PC-3 (cell line): ENCODE data around the gene SAMD11. TPM values are rescaled to one million over a fixed set of nuclear protein-coding genes. Genes with fewer than 3 reads are reported as not detected.

Experiments used
- ATAC-seq: fragments of 200-7000 bp; cut with Tn5 transposase; 2 replicates; pipeline ENCODE4 v1.9.1; 2020; ENCODE audit warnings: mild to moderate bottlenecking, moderate library complexity
- BruUV-seq: library from RNA; stranded (reverse); fragments of 400-500 nt; replicated peaks from 2 replicates; lab custom pipeline; 2021; lab: Mats Ljungman, UMichigan
- CTCF ChIA-PET: fragments of 300-600 bp; sonication (Branson Sonifier 250); formaldehyde crosslinking; loops from one replicate; lab custom pipeline; 2022; ENCODE audit warnings: antibody characterized with exemption; lab: Charles Lee
- POLR2A ChIA-PET: fragments of 300-600 bp; sonication (Branson Sonifier 250); formaldehyde crosslinking; loops from one replicate; lab custom pipeline; 2022; ENCODE audit warnings: antibody characterized with exemption; ENCODE audit not compliant: unreplicated experiment; lab: Charles Lee
- DNase-seq: peaks from one replicate; pipeline ENCODE4 v3.0.0-alpha.2; 2015
- H2AFZ ChIP-seq: fragments of 300-600 bp; sonication (generic); 2 replicates; pipeline ENCODE4 v1.6.0; 2016; ENCODE audit warnings: antibody characterized with exemption, low read length
- H3F3A ChIP-seq: fragments of 300-600 bp; sonication (generic); one replicate; pipeline ENCODE4 v1.6.0; 2017; ENCODE audit warnings: antibody characterized with exemption, low read length, control low read depth, mild to moderate bottlenecking; ENCODE audit not compliant: unreplicated experiment
- H3K27ac ChIP-seq: fragments of 300-600 bp; sonication (generic); 2 replicates; pipeline ENCODE4 v1.5.1; 2016; ENCODE audit warnings: mild to moderate bottlenecking, low read length
- H3K27me3 ChIP-seq: fragments of 300-600 bp; sonication (generic); 2 replicates; pipeline ENCODE4 v1.6.1; 2016; ENCODE audit warnings: low read length, mixed read lengths
- H3K36me3 ChIP-seq: fragments of 300-600 bp; sonication (generic); 2 replicates; pipeline ENCODE4 v1.6.1; 2016; ENCODE audit warnings: low read depth, mixed run types, low read length, mixed read lengths
- H3K4me1 ChIP-seq: fragments of 300-600 bp; sonication (generic); 2 replicates; pipeline ENCODE4 v1.5.1; 2016; ENCODE audit warnings: low read length; ENCODE audit not compliant: insufficient read depth
- H3K4me2 ChIP-seq: fragments of 300-600 bp; sonication (generic); 2 replicates; pipeline ENCODE4 v1.6.0; 2016; ENCODE audit warnings: low read length
- H3K4me3 ChIP-seq: fragments of 300-600 bp; sonication (generic); 2 replicates; pipeline ENCODE4 v1.5.1; 2016; ENCODE audit warnings: mild to moderate bottlenecking, low read length, mixed read lengths
- H3K79me2 ChIP-seq: fragments of 300-600 bp; sonication (generic); 2 replicates; pipeline ENCODE4 v1.6.1; 2017; ENCODE audit warnings: low read length, mixed read lengths
- H3K9ac ChIP-seq: fragments of 300-600 bp; sonication (generic); 2 replicates; pipeline ENCODE4 v1.6.0; 2016; ENCODE audit warnings: mild to moderate bottlenecking, low read length
- H3K9me2 ChIP-seq: fragments of 300-600 bp; sonication (generic); replicated peaks from 2 replicates; pipeline ENCODE4 v1.6.1; 2016; ENCODE audit warnings: mixed run types, low read length, mixed read lengths
- H3K9me3 ChIP-seq: fragments of 300-600 bp; sonication (generic); 2 replicates; pipeline ENCODE4 v1.6.1; 2016; ENCODE audit warnings: low read length, mixed read lengths
- H4K20me1 ChIP-seq: fragments of 300-600 bp; sonication (generic); 2 replicates; pipeline ENCODE4 v1.6.1; 2016; ENCODE audit warnings: low read length, mixed read lengths
- CTCF ChIP-seq: fragments of 300-600 bp; sonication (generic); conservative IDR thresholded peaks from 2 replicates; pipeline ENCODE4 v1.5.1; 2017; ENCODE audit warnings: antibody characterized with exemption, low read depth, mild to moderate bottlenecking, low read length
- EZH2 ChIP-seq: fragments of 300-600 bp; sonication (generic); IDR thresholded peaks from one replicate; pipeline ENCODE4 v1.6.1; 2017; ENCODE audit warnings: antibody characterized with exemption, mild to moderate bottlenecking, low read length; ENCODE audit not compliant: unreplicated experiment
- EZH2phosphoT487 ChIP-seq: fragments of 300-600 bp; sonication (generic); IDR thresholded peaks from 2 replicates; pipeline ENCODE4 v1.6.1; 2018; ENCODE audit warnings: mild to moderate bottlenecking, antibody characterized with exemption, low read length, borderline replicate concordance
- intact Hi-C: fragments of 100-400 bp; cut with micrococcal nuclease; formaldehyde crosslinking; loops from 2 replicates; pipeline ENCODE4 v1.9.0; 2023
- total RNA-seq: library from RNA; depleted of rRNA; stranded (reverse); fragments of >200 nt; gene quantifications from 2 replicates; pipeline ENCODE4 v1.2.3, GENCODE V29; 2014

SAMD11 gene
- total RNA-seq, 1 experiment from 2014 or later, result 5.8 TPM

DNA sequence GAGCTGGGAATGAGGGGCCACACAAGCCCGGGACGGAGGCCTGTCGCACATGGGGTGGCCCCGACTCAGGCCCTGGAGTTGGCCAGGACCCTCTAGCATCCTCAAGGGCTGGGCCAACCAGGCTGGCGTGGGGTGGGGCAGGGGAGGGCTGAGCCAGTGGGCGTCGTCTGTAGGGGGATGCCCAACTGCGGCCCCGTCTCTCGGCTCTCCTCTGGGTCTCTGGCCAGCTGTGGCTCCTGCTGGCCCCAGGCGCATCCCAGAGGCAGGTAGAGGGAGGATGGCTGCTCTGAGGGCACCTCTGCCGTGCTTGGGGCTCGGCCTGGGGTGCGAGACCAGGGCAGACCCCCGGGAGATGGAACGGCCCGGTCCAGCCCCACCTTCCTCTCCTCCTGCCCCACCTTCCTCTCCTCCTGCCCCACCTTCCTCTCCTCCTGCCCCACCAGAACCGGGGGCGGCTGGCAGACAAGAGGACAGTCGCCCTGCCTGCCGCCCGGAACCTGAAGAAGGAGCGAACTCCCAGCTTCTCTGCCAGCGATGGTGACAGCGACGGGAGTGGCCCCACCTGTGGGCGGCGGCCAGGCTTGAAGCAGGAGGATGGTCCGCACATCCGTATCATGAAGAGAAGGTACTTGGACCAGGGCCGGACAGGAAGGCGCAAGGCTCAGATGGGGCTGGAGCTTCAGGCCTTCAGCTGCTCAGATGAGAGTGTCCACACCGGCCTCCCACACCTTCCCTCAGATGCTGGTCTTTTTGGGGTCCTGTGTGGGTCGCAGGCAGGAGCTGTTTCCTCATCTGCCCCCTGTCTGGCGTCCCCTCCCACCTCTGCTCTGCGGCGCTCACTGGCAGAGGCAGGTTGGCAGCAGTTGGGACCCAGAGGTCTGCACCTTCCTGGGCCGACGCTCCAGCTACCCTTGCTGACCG, 6.2 kb downstream of the SAMD11 start:
- CTCF ChIA-PET, result no interaction called here
- no peak overlapping the region for H3K27ac ChIP-seq

DNA sequence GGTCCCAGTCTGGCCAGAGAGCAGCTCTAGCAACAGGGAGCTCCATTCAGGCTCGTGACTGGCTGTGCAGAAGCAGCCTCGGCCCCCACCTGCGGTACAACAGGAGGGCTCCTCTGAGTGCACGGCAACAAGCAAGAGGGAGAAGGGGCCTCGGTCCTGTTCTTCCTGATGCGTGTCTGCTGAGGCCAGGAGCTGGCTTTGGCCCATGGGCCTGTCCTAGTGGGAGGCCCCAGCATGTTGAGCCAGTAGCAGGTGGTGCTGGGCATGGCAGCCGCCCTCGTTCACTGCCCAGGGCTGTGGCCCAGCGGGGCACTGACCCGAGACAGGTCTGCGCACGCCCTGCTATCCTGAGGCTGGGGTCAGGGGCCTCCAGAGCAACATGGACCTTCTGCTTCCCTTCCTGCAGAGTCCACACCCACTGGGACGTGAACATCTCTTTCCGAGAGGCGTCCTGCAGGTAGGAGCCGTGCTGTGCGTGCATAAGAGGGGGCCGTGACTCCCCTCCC, 7.0 kb downstream of the SAMD11 start:
- H2AFZ ChIP-seq, result no peak overlapping the region
- H3K9ac ChIP-seq, result no peak overlapping the region
- CTCF ChIA-PET, result no interaction called here
- POLR2A ChIA-PET, result no interaction called here
- TF ChIP-seq CTCF (no peak), EZH2phosphoT487 (no peak), EZH2 (no peak)
- no TSS peak for BruUV-seq
- H3K27ac ChIP-seq, result no peak overlapping the region
- no peaks in the 10 kb centered on the region for H3K79me2 ChIP-seq
- no peaks in the 10 kb centered on the region for H3K9me3 ChIP-seq
- H3K4me3 ChIP-seq, result no peak overlapping the region
- H3K4me1 ChIP-seq, result peaks cover 9% of the 10 kb centered on the region
- no peak overlapping the region for H3K4me2 ChIP-seq
- no peaks in the 10 kb centered on the region for H3K9me2 ChIP-seq
- no peak for ATAC-seq
- no peaks in the 10 kb centered on the region for H4K20me1 ChIP-seq
- peaks cover 32% of the 10 kb centered on the region for H3K27me3 ChIP-seq
- H3F3A ChIP-seq, result no peaks in the 10 kb centered on the region
- no peaks in the 10 kb centered on the region for H3K36me3 ChIP-seq
- intact Hi-C loops, result no loop called here
- DNase-seq, result no peak

More for the DNA sequence above, 6.2 kb downstream of the SAMD11 start:
- H3K79me2 ChIP-seq, result no peaks in the 10 kb centered on the region
- DNase-seq (no peak), ATAC-seq (no peak)
- peaks cover 9% of the 10 kb centered on the region for H3K4me1 ChIP-seq
- H3K9ac ChIP-seq, result no peak overlapping the region
- H3K27me3 ChIP-seq, result peaks cover 31% of the 10 kb centered on the region
- no peak overlapping the region for H3K4me2 ChIP-seq
- no peaks in the 10 kb centered on the region for H3K36me3 ChIP-seq
- H2AFZ ChIP-seq, result no peak overlapping the region
- no peaks in the 10 kb centered on the region for H3F3A ChIP-seq
- intact Hi-C loops, result no loop called here
- H3K9me2 ChIP-seq, result no peaks in the 10 kb centered on the region
- H4K20me1 ChIP-seq, result no peaks in the 10 kb centered on the region
- POLR2A ChIA-PET, result no interaction called here
- no peaks in the 10 kb centered on the region for H3K9me3 ChIP-seq
- no TSS peak for BruUV-seq
- no peak overlapping the region for H3K4me3 ChIP-seq
- TF ChIP-seq EZH2phosphoT487 (no peak), CTCF (no peak), EZH2 (no peak)
